Erythroblast (primary cell): ENCODE data around the gene PRKAR1B.

ENCODE experiments used
- GATA1 ChIP-seq: IDR thresholded peaks from 2 replicates; pipeline ENCODE4 v1.6.1; 2011; ENCODE audit warnings: low read depth, mild to moderate bottlenecking, control low read depth, low read length, moderate library complexity
- POLR2A ChIP-seq: IDR thresholded peaks from 2 replicates; pipeline ENCODE4 v1.6.1; 2011; ENCODE audit warnings: mild to moderate bottlenecking, low read length

DNA sequence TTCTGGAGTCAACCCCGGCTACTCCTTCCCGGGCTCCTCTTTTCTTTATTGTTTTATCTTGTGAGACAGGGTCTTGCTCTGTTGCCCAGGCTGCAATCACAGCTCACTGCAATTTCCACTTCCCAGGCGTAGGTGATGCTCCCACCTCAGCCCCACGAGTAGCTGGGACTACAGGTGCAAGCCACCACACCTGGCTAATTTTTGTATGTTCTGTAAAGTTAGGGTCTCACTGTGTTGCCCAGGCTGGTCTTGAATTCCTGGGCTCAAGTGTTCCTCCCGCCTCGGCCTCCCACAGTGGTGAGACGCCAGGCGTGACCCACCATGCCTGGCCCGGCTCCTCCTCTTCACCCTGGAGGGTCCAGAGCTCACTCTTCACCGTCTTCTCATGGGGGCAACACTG is 192.1 kb downstream of the PRKAR1B start:
- no peak for TF ChIP-seq POLR2A
- TF ChIP-seq GATA1 = no peak
